NCI-H187 treated with DMSO at 0.1 percent for 48 hours (cell line): ENCODE results near the gene CRNN.

Experiments used
- DNase-seq: peaks from one replicate; lab custom pipeline; 2025; lab: John Stamatoyannopoulos, UW

Gene CRNN

DNA sequence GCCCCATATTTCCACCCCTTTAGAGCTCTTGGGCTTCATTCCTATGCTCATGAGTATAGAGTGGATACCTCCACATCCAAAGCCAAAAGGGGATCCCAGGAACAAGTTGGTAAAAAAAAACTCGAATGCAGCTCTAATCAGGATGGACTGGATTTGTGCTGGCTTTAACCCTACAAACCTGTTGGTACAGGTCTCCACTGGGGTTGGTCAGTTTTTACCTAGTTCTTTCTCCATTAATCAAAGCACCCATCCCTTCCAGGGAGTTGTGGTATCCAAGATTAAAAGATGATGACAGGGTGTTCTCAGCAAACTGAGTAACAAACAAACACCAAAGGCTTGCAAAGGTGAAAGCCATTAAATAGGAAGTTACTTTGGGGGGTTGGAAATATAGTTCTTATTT is 5.9 kb upstream of the CRNN start:
- DNase-seq: no peak

DNA sequence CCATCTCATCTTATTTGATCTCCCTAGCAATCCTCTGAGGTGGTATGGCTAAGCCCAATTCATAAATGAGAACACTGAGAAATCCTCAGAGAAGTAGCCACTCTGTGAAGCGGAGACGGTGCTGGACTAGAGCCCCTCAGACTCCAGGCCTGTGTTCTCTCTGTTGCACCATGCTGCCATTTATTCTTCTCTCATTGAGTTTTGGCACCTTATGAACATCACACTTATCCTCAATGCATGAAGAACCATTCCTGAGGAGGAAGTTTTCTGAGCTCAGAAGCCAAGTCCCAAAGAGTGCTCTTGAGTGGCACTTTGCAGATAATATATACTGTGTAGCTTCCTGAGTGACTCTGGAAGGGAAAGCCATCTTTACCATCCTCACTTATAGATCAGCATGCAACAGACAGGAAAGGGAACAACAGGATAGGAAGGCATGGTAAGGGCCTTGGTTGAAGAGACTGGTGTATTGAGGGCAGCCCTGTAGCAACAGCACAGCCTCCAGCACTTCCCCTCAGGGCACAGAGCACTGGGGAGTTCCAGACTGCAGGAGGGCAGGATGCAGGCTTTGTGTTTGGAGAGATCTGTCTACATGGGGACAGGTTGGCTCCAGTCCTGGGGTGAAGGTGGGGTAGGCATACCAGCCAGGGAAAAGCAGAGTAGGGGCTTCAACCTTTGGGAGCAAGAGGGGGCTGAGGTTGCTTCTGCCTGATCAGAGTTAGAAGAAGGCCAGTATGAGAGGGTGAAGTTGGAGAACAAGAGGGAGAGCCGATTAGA is 1.6 kb upstream of the CRNN start:
- DNase-seq: no peak

DNA sequence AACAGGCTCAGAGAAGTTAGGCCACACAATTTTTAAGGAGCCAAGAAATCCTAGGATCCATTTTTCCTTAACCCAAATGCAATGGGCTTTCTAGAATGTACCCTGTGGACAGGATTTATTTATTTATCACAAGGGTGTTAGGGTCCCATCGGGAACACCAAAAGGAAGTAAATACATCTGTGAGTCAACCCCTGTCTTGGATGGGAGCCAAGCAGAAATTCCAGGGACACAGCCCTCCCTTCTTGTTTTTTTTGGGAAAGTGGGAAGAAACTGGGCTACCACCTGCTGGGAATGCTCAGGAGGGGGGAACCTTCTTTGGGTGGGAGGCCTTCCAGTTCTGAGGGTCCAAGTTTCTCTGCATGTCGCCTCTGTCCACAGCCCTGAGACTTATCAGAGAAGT is 1.3 kb downstream of the CRNN start:
- no peak for DNase-seq

DNA sequence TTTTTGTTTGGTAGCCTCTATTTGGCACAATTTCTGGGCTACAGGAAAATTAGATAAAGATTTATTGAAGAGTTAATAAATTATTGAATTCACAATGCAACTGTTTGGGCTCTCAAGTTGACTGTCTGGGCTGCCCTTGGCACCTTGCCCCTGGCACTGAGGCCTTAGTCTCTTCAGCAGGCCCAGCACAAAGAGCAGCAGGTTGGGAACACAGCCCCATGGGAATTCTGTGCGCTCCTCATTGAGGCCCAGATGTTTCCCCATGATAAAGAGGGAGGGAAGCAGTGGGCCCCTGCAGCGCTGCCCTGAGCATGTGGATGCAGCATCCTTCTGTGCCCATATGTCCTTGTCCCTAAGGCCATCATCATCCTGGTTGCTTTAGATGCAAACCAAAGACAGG is 2.9 kb downstream of the CRNN start:
- no peak for DNase-seq

DNA sequence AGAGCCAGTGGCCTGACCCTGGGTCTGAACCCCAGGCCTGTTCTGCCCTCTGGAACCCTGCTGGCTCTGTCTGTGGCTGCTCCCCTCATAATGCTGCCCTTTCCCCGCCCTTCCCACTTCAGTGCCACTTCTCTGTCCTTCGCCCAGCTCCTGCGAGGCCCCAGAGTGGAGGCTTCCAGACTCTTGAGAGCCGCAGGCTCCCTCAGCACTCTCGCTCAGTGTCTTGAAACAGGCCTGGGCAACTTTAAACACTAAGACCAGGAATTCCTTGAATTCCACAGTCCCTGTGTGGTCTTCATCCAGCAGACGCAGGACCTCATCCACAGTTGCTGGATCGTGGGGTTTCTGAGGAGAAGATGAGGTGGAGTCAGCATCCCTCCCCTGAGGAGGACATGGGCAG is 3.5 kb downstream of the CRNN start:
- DNase-seq: no peak

DNA sequence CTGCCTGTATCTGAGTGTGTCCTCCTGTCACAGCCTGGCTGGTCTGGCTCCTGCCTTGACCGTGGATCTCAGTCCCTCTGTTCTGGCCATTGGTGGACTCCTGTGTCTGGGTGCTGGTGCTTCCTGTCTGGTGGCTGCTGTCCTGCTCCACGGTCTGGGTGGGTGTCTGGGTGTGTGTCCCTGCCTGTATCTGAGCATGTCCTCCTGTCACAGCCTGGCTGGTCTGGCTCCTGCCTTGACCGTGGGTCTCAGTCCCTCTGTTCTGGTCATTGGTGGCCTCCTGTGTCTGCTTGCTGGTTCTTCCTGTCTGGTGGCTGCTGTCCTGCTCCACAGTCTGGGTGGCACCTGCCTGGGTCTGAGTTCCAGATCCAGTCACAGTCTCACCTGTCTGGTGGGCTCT is 4.0 kb downstream of the CRNN start:
- DNase-seq: no peak

DNA sequence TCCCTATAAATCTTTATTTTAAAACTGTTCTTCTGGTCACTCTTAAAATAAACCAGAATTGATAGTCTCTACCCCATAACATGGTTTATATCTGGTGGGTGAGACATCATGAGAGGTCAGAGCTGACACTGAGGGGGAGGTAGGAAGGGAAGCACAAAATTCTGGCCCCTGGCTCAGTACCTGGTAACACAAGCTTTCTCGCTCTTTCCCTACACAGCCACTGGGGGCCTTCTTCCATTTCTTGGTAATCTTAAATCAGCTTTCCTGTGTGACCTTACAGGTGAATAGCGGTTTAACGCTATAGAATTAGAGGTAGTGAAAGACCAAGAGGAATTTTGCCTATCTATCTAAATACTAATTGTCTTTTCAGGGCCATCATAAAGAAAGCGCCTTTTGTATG is 5.4 kb downstream of the CRNN start:
- DNase-seq: no peak

DNA sequence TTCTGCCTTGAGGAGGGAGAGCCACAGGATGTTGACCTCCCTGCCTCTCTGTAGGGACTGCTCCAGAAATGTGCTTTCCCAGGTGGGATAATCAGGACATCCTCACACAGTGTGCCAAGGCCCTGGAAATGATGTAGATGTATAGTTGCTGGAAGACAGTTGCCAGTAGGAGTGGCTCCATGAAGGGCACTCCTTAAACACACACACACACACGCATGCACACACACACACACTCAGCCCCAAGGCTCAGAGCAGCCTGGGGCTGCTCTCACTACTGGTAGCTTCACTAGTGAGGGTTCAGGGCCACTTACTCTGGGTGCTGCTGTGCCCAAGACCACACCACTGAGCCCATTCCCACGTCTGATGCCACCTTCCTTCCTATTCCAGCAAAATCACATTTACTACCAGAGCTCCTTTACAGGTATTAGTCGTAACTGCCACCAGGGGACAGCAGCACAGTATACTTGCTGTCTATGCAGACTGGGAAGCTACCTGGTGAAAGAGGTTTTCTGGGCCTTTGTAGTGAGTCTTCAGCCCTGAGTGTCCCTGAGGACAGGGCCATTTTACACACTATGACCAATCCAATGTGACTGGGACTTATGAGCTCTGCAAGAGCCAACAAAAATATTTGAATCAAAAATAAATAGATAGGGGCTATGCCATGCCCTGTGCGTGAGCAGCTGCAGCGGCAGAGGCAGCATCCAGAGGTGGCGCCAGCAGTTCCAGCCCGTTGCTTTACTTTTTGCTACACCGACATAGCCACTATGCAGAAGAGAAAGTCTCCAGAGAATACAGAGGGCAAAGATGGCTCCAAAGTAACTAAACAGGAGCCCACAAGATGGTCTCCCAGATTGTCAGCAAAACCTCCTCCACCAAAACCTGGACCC is 15.0 kb downstream of the CRNN start:
- no peak for DNase-seq

DNA sequence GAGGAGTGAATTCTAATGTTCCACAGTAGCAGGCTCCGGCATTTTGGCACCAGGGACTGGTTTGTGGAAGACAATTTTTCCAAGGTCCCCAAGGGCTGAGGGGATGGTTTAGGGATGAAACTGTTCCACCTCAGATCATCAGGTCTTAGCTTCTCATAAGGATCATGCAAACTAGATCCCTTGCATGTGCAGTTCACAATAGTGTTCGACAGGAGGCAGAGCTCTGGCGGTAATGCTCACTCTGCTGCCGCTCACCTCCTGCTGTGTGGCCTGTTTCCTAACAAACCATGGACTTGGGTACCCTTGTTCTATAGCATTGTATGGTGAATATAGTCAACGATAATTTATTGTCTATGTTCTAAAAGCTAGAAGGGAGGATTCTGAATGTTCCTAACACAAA is 16.6 kb downstream of the CRNN start:
- no peak for DNase-seq

DNA sequence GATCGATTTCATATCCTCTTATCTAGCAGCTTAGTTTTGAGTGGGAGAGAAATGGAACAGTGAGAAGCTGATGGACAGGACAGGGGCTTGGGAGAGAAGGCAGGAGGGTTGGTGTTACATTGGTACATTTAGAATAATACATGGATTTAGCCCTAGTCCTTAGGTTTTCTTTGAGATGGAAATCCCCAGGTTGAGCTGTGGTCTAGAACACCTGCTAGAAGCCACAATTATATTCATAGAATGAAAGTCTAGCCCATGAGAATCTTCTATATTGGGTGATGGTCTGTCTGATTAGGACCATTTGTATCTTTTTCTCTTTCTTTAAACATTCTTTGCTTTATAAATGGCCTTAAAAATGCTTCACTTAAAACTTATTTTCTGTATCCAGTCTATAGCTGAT is 19.9 kb downstream of the CRNN start:
- no peak for DNase-seq

DNA sequence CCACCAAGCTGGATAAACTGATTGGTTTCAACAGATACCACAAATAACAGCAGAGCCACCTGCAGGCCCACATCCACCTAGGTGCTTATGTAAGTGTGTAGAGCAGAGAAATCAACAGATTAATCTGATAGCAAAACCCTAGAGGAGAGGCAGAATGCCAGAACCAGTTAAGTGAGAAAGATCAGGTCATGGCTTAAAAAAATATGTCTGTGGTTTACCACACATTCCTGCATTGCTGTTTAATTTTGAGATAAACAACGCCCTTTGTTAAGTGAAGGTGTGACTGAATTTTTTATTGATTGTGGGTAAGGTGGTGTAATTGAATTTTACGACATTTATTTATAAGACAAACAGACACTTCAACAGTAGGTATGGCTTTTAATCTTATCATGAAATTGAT is 21.2 kb downstream of the CRNN start:
- DNase-seq: no peak

DNA sequence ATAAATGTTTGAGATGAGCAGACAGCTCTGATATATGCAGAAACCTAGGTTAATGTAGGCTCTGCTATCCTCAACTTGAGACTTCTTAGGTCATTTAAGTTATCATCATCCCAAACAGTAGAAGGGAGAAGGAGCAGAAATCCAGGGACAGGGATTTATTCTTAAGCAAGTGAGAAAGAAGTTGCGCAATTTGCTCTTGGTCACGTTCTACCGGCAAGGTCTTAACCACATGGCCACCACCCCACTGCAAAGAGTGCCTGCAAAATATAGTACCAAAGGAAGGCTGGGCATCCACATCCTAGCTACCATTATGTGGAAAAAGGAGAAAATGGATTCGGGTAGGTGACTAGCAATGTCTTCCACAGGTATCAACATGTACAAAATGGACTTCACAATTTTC is 25.2 kb downstream of the CRNN start:
- no peak for DNase-seq

DNA sequence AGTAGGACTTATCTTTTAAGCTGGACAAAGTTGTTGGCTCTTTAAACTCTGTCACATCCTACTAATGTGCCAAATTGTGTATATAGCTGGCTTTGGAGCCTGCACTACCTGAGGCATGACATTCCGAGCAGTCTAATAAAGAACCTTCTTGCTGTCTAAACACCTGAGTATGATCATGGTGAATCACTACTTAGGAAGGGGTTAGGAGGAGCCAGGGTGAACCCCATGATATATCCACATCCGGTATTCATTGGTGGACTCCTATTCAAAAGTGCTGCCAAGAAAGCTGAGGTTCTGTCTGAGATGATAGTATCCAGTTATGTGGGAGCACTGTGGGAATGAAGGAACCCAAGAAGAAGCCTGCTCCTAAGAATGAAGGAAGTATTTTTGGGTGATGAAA is 27.1 kb downstream of the CRNN start:
- no peak for DNase-seq

DNA sequence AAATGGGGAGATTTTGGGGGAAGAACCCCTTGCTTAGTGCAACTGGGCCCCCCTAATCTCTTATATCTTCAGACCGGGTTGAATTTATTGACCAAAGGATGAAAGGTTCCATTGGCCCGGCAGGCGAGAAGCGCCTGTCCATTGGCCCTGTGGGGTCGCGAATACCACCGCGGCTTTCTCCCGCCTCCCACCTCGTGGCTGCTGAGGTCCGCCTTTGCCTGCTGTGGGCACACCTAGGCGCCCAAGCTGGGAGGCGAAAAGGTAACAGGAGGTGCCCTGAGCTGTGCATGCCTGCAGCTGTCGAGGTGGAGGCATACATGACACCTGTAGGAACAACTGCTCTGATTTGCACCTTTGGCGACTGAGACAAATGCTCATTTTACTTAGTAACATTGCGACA is 33.1 kb downstream of the CRNN start:
- no peak for DNase-seq

DNA sequence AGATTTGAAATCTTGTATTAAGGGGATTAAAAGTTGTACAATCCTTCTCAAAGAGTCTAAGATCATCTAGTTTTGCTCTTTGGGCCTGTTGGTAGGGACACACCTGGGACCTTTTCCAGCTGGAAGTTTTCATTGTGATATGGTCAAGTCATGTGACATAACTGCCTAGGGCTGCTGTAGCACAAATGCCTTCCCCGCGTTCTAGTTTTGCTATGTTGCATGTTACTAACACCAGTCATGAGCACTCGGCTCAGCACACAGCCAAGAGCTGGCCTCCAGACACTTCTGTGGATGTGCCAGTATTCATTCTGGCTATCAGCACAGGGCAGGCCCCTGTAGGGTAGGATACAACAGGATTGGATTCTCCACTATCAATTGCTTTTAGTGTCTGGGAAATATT is 39.6 kb downstream of the CRNN start:
- DNase-seq: no peak

DNA sequence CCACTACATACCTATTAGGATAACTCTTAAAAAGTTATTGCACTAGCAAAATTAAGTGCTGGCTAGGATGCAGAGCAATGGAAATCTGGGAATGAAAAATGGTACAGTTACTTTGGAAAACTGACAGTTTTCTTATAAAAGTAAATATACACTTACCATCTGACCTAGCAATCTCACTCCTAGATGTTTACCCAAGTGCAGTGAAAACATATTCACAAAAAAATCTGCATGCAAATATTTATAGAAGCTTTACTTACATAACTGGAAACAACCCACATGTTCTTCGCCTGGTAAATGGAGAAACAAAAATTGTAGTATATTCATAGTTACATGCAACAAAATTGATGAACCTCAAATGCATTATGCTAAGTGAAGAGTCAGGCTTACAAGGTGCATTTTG is 41.4 kb downstream of the CRNN start:
- no peak for DNase-seq

DNA sequence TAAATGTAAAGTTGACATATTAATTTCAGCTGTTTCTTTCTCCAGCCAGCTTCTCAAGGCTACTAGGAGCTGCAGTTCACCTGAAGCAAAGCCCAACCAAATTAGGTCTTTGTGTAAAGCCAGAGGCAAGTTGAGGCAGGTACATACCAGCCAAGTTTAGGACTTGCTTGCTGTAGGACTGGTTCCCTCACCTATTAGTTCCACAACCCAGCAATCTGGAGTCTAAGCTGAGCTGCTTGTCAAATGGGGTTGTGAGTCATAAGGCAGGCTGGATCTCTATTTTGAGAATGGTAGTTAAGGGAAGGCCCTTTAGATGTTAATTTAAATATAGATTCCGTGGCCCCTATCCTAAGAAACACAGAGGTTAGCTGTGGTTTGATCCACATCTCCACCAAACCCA is 46.6 kb downstream of the CRNN start:
- no peak for DNase-seq

DNA sequence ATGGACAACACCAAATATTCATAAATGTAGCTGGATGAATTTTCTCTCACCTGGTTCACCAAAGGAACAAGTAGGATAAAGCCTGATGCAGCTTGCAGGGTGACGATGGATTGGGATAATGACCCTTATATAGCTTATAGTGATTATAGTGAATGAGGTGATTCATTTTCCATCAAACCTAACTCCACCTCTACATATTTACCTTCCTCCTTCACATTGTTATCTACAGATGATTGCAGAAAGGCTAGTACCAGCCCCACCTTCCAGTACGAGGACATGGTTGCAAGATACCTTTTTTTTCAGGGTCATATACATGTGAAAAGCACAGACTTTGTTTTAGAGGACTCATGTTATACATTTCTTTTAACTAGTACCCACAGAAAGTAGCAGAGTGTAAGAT is 54.2 kb downstream of the CRNN start, which contains the start of gene FLG2:
Gene FLG2 (minus strand): TSS at position 101 of the 400 bp plus-strand sequence. CDS start 1,122 bp downstream, outside the sequence.
- DNase-seq: no peak
